ENCODE measurements around the gene TMEM119. TPM values are rescaled to one million over a fixed set of nuclear protein-coding genes. Genes with fewer than 3 reads are reported as not detected.

TMEM119 gene
- total RNA-seq, 1 experiment from 2014 or later: not detected

- POLR2A ChIA-PET: no interaction called here
- TF ChIP-seq TCF7L2 (IDR thresholded peaks at IDR 0.05; ENCODE audit: low read depth, low read length) (no peak), REST (IDR thresholded peaks at IDR 0.05; ENCODE audit: insufficient read depth in 1 of 2, low read depth in 2 of 2, low read length in 1 of 2) (no peak), CTCF (IDR thresholded peaks at IDR 0.05) (no peak), SIN3A (IDR thresholded peaks at IDR 0.05; ENCODE audit: borderline replicate concordance, insufficient read depth, low read depth, low read length) (no peak), POLR2AphosphoS5 (IDR thresholded peaks at IDR 0.05; ENCODE audit: low read depth, low read length) (no peak)
- DNase-seq (ENCODE audit: low read depth, low spot score) (no peak), ATAC-seq (no peak)
- H3K4me3 ChIP-seq (ENCODE audit: low read depth in 2 of 2, low read length in 2 of 2): no peak overlapping the region
- H3K9me3 ChIP-seq (ENCODE audit: control insufficient read depth, insufficient read depth, low read depth, low read length): no peaks in the 10 kb centered on the region
- H3K4me1 ChIP-seq (ENCODE audit: control insufficient read depth, insufficient read depth, low read length): peaks cover 22% of the 10 kb centered on the region
- no TSS peak for BruUV-seq (replicated peaks)
- peak overlapping the region; percentile 14; the same call in 1 of the 2 replicates for H3K27ac ChIP-seq (ENCODE audit: low read length)
- intact Hi-C loops (cut with micrococcal nuclease; ENCODE audit: unreplicated experiment): no loop called here
- CTCF ChIA-PET: no interaction called here
- in situ Hi-C loops (cut with HindIII; ENCODE audit: low pct_unique_long_range_greater_than_20kb, low sequenced_read_pairs): no loop called here
- H3K36me3 ChIP-seq (ENCODE audit: control insufficient read depth, insufficient read depth, low read length): no peaks in the 10 kb centered on the region
- no peaks in the 10 kb centered on the region for H3K27me3 ChIP-seq (ENCODE audit: control insufficient read depth, insufficient read depth, low read length)
These were observed 31.3 kb upstream of the TMEM119 start for GRCh38 chr12:108629151-108629550.

- ChIA-PET CTCF (interaction anchor here (0.6 kb wide), 1 partner anchor 9 kb away, joined by 3 read pairs; no protein-coding TSS in a partner anchor), POLR2A (interaction anchor here (0.7 kb wide), 1 partner anchor 109 kb away, joined by 6 read pairs; no protein-coding TSS in a partner anchor)
- H3K4me1 ChIP-seq (ENCODE audit: control insufficient read depth, insufficient read depth, low read length): peaks cover 21% of the 10 kb centered on the region
- no TSS peak for BruUV-seq (replicated peaks)
- intact Hi-C loops (cut with micrococcal nuclease; ENCODE audit: unreplicated experiment) (no loop called here), in situ Hi-C loops (cut with HindIII; ENCODE audit: low pct_unique_long_range_greater_than_20kb, low sequenced_read_pairs) (no loop called here)
- no peaks in the 10 kb centered on the region for H3K27me3 ChIP-seq (ENCODE audit: control insufficient read depth, insufficient read depth, low read length)
- no peak overlapping the region for H3K27ac ChIP-seq (ENCODE audit: low read length)
- H3K36me3 ChIP-seq (ENCODE audit: control insufficient read depth, insufficient read depth, low read length): no peaks in the 10 kb centered on the region
- ATAC-seq: no peak
- no peaks in the 10 kb centered on the region for H3K9me3 ChIP-seq (ENCODE audit: control insufficient read depth, insufficient read depth, low read depth, low read length)
- H3K4me3 ChIP-seq (ENCODE audit: low read depth in 2 of 2, low read length in 2 of 2): no peak overlapping the region
- no peak for TF ChIP-seq TCF7L2 (IDR thresholded peaks at IDR 0.05; ENCODE audit: low read depth, low read length)
- TF ChIP-seq POLR2AphosphoS5 (IDR thresholded peaks at IDR 0.05; ENCODE audit: low read depth, low read length): no peak
- no peak for TF ChIP-seq CTCF (IDR thresholded peaks at IDR 0.05)
- no peak for TF ChIP-seq REST (IDR thresholded peaks at IDR 0.05; ENCODE audit: insufficient read depth in 1 of 2, low read depth in 2 of 2, low read length in 1 of 2)
- no peak for TF ChIP-seq SIN3A (IDR thresholded peaks at IDR 0.05; ENCODE audit: borderline replicate concordance, insufficient read depth, low read depth, low read length)
- no peak for DNase-seq (ENCODE audit: low read depth, low spot score)
These were observed 29.4 kb upstream of the TMEM119 start for GRCh38 chr12:108627134-108627920.

Data from Panc1 (cell line).